Measurements from ENCODE around the gene RASSF8. TPM values are rescaled to one million over a fixed set of nuclear protein-coding genes. Genes with fewer than 3 reads are reported as not detected.

The RASSF8 gene
- total RNA-seq, 6 donors from 2014 or later, result 23.0 to 78.5 (median 60.7) TPM

DNA sequence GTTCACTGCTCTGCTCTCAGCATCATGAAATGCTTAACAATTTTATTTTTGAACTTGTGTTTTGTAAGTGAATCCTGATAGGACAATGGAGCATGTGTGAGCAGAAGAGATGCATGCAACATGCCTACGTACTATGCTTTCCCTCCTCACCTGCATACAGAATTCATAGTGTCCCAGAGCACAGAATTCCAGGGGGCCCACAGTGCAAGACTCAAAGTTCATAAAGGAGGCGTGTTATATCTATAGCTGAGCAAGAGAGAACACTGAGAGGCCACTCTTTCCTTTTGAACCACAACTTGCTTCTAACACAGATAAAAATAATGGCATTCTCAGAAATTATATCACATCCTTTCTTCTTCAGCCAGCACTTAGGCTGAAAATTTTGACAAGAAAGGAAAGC, 137.6 kb downstream of the RASSF8 start:
- 93% methylated on average over 2 of the region's 2 CpGs for WGBS, 2 donors
- Histone ChIP-seq H3K4me1 (no peaks in the 10 kb centered on the region), H3K36me3 (no peaks in the 10 kb centered on the region), H3K27me3 (no peaks in the 10 kb centered on the region), H3K27ac (no peak overlapping the region), H3K9me3 (no peaks in the 10 kb centered on the region), H3K4me3 (no peak overlapping the region)
- TF ChIP-seq POLR2AphosphoS5 (IDR thresholded peaks at IDR 0.05), result no peak
- TF ChIP-seq EP300 (IDR thresholded peaks at IDR 0.05), result no peak
- no peak for TF ChIP-seq POLR2A (IDR thresholded peaks at IDR 0.05)
- no peak for TF ChIP-seq CTCF (IDR thresholded peaks at IDR 0.05)
- no peak for ATAC-seq (ENCODE audit: low FRiP score in 2 of 2)
- no peak for DNase-seq

DNA sequence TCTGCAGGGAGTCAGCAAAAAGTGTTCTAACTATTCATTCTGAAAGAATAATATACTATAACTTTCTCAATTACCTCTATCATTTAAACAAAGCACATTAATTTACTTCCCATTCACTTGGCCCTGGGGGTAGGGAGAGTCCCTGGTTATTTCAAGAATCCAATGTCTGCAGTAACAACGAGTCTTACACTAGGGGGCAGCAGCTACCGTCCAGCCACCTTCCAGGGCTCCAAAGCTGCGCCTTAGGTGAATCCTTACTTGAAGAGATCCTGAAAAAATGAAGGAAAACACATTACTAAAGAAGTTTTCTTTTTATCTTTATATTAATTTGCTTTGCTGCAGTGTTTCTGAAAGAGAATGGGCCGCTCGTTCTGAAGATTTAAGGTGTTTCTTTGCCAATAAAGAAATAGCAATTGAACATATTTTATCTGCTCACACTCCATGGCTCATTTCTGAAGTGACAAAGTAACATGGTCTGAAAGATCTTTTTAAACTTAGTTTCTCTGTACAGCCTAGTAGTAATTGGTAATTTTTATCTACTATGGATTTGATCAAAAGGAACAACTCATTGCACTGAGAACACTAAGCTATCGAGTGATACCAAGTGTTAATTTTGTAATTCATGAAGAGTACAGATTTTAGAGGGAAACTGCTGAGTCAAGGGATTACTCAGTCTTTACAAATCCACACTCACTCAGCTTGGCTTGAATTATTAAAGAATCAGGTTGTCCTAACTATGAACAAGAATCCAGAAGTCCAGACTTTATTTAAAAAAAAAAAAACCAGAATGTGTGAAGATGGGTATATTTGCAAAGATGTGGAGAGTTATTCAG, 138.8 kb downstream of the RASSF8 start:
- Histone ChIP-seq H3K36me3 (no peaks in the 10 kb centered on the region), H3K4me1 (peaks cover 0 to 5% (median 4%) of the 10 kb centered on the region in 4 donors), H3K9me3 (no peaks in the 10 kb centered on the region), H3K27ac (no peak overlapping the region), H3K27me3 (no peaks in the 10 kb centered on the region), H3K4me3 (no peak overlapping the region)
- peak in 1 of 2 donors; percentile 69 for DNase-seq
- WGBS, 2 donors, result 16 to 20% methylated on average over 6 of the region's 6 CpGs
- no peak for TF ChIP-seq POLR2A (IDR thresholded peaks at IDR 0.05)
- no peak for TF ChIP-seq EP300 (IDR thresholded peaks at IDR 0.05)
- TF ChIP-seq CTCF (IDR thresholded peaks at IDR 0.05), result peak; percentile 58 to 90 (median 76)
- TF ChIP-seq POLR2AphosphoS5 (IDR thresholded peaks at IDR 0.05), result no peak
- peak; percentile 87 to 97 for ATAC-seq (ENCODE audit: low FRiP score in 2 of 2)

GRCh38 chr12:26100666-26101349, 142.3 kb downstream of the RASSF8 start:
- 65 to 75% methylated on average over 8 of the region's 8 CpGs for WGBS, 2 donors
- H3K9me3 ChIP-seq, result no peaks in the 10 kb centered on the region
- no peak overlapping the region for H3K4me3 ChIP-seq
- H3K27me3 ChIP-seq, result no peaks in the 10 kb centered on the region
- H3K27ac ChIP-seq, result no peak overlapping the region
- no peak for DNase-seq
- no peaks in the 10 kb centered on the region for H3K36me3 ChIP-seq
- TF ChIP-seq EP300 (IDR thresholded peaks at IDR 0.05), result no peak
- no peak for TF ChIP-seq CTCF (IDR thresholded peaks at IDR 0.05)
- TF ChIP-seq POLR2AphosphoS5 (IDR thresholded peaks at IDR 0.05), result no peak
- TF ChIP-seq POLR2A (IDR thresholded peaks at IDR 0.05), result no peak
- peaks cover 0 to 5% (median 4%) of the 10 kb centered on the region in 4 donors for H3K4me1 ChIP-seq
- ATAC-seq (ENCODE audit: low FRiP score in 2 of 2), result no peak

- ATAC-seq (ENCODE audit: low FRiP score in 2 of 2), result peak; percentile 9 to 81
- WGBS, 2 donors, result 43 to 61% methylated on average over 3 of the region's 3 CpGs
- Histone ChIP-seq H3K4me1 (peaks cover 0 to 5% (median 4%) of the 10 kb centered on the region in 4 donors), H3K36me3 (no peaks in the 10 kb centered on the region), H3K9me3 (no peaks in the 10 kb centered on the region), H3K27me3 (no peaks in the 10 kb centered on the region), H3K4me3 (no peak overlapping the region), H3K27ac (no peak overlapping the region)
- no peak for DNase-seq
- no peak for TF ChIP-seq CTCF (IDR thresholded peaks at IDR 0.05)
- TF ChIP-seq POLR2AphosphoS5 (IDR thresholded peaks at IDR 0.05), result no peak
- TF ChIP-seq POLR2A (IDR thresholded peaks at IDR 0.05), result no peak
- no peak for TF ChIP-seq EP300 (IDR thresholded peaks at IDR 0.05)
These were observed 142.9 kb downstream of the RASSF8 start for GRCh38 chr12:26101350-26101734.
